Measurements from ENCODE around the gene PLCL2.

PLCL2 gene

DNA sequence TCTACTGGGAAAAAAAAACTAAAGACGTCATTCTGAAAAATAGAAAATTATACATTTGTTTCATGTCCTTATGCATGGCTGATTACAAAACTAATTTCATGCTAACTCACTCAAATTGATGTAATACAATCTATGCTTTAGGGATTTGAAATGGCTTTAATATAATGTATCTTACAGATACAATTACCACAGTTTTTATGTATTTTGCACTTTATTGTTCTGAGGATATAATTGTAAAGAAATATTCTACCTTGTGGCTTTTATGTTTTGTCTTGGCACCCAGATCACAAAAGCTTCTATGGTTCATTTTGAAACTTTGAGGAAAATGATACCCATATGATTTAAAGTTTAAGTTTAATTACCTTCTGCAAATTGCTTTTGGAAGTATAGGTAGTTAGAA, 122.5 kb downstream of the PLCL2 start:
- DNase-seq (ENCODE audit: low spot score) = no peak
- in situ Hi-C loops (cut with MboI; ENCODE audit: low pct_unique_long_range_greater_than_20kb, low sequenced_read_pairs, unreplicated experiment) = no loop called here
- TF ChIP-seq CTCF (IDR thresholded peaks at IDR 0.05; ENCODE audit: extremely low read depth, insufficient read depth, missing control alignments) = no peak

DNA sequence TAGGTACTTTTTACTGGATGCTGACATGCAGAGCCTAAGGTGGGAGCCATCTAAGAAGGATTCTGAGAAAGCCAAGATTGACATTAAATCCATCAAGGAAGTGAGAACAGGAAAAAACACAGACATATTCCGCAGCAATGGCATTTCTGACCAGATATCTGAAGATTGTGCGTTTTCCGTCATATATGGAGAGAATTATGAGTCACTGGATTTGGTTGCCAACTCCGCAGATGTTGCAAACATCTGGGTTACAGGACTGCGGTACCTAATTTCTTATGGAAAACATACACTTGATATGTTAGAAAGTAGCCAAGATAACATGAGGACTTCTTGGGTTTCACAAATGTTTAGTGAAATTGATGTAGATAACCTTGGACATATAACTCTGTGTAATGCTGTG, 125.1 kb downstream of the PLCL2 start:
- no peak for TF ChIP-seq CTCF (IDR thresholded peaks at IDR 0.05; ENCODE audit: extremely low read depth, insufficient read depth, missing control alignments)
- in situ Hi-C loops (cut with MboI; ENCODE audit: low pct_unique_long_range_greater_than_20kb, low sequenced_read_pairs, unreplicated experiment) = no loop called here
- no peak for DNase-seq (ENCODE audit: low spot score)

GRCh38 chr3:17011728-17012338, 127.1 kb downstream of the PLCL2 start:
- no peak for DNase-seq (ENCODE audit: low spot score)
- in situ Hi-C loops (cut with MboI; ENCODE audit: low pct_unique_long_range_greater_than_20kb, low sequenced_read_pairs, unreplicated experiment) = no loop called here
- no peak for TF ChIP-seq CTCF (IDR thresholded peaks at IDR 0.05; ENCODE audit: extremely low read depth, insufficient read depth, missing control alignments)

DNA sequence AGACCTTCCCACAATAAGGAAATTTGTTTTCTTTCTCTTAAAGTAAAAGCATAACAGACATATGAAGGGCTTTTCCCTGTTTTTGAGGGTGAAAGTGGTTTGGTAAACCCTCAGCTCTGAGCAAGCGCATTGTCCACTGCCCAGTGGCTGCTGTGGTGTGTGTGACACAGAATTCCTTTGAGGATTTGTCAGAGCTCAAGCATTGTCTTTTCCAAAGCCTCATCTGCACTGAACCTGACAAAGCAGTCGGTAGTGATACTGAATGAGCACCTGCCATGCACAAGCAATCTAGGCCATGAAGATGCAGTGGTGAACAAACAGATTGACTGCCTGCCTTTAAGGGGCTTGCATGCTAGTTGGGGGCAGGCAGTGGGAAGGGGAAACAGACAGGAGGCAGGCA, 128.3 kb downstream of the PLCL2 start:
- in situ Hi-C loops (cut with MboI; ENCODE audit: low pct_unique_long_range_greater_than_20kb, low sequenced_read_pairs, unreplicated experiment) = no loop called here
- no peak for DNase-seq (ENCODE audit: low spot score)
- TF ChIP-seq CTCF (IDR thresholded peaks at IDR 0.05; ENCODE audit: extremely low read depth, insufficient read depth, missing control alignments) = no peak

GRCh38 chr3:17013571-17013970, 128.8 kb downstream of the PLCL2 start:
- DNase-seq (ENCODE audit: low spot score) = no peak
- in situ Hi-C loops (cut with MboI; ENCODE audit: low pct_unique_long_range_greater_than_20kb, low sequenced_read_pairs, unreplicated experiment) = no loop called here
- TF ChIP-seq CTCF (IDR thresholded peaks at IDR 0.05; ENCODE audit: extremely low read depth, insufficient read depth, missing control alignments) = no peak

GRCh38 chr3:17014284-17014683, 129.5 kb downstream of the PLCL2 start:
- in situ Hi-C loops (cut with MboI; ENCODE audit: low pct_unique_long_range_greater_than_20kb, low sequenced_read_pairs, unreplicated experiment) = no loop called here
- DNase-seq (ENCODE audit: low spot score) = no peak
- no peak for TF ChIP-seq CTCF (IDR thresholded peaks at IDR 0.05; ENCODE audit: extremely low read depth, insufficient read depth, missing control alignments)

- no peak for DNase-seq (ENCODE audit: low spot score)
- in situ Hi-C loops (cut with MboI; ENCODE audit: low pct_unique_long_range_greater_than_20kb, low sequenced_read_pairs, unreplicated experiment) = no loop called here
- TF ChIP-seq CTCF (IDR thresholded peaks at IDR 0.05; ENCODE audit: extremely low read depth, insufficient read depth, missing control alignments) = no peak
Measured at GRCh38 chr3:17014709-17015108, 130.0 kb downstream of the PLCL2 start.

Data from GM13977 (cell line).